DMS 273 (cell line): ENCODE measurements around the gene ISM1.
"Not testable (repeated sequence)": the region's sequence is repeated elsewhere in the genome, so short reads cannot be mapped to it uniquely, and the experiment has no call there.

Experiments used
- DNase-seq: peaks from one replicate; lab custom pipeline; 2025; ENCODE audit not compliant: unreplicated experiment; lab: John Stamatoyannopoulos, UW

ISM1 gene

DNA sequence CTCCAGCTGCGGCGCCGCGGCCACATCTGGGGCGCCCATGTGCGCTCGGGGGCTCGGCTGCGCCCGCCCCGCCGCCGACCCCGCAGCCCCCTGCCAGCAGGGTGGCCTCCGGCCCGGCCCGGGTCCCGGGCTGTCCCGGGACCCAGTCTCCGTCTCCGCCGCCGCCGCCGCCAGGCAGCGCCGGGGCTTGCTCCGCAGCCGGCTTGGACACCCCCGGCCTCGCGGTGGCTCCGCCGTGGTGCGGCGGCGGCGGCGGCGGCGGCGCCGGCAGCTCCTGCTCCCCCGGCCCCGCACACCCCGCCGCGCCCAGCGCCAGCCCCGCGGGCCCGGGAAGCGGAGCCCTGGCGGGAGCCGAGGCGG, 219 bp downstream of the ISM1 start:
- no peak for DNase-seq

GRCh38 chr20:13221673-13222318, 722 bp downstream of the ISM1 start:
- DNase-seq, result peak; percentile 80

DNA sequence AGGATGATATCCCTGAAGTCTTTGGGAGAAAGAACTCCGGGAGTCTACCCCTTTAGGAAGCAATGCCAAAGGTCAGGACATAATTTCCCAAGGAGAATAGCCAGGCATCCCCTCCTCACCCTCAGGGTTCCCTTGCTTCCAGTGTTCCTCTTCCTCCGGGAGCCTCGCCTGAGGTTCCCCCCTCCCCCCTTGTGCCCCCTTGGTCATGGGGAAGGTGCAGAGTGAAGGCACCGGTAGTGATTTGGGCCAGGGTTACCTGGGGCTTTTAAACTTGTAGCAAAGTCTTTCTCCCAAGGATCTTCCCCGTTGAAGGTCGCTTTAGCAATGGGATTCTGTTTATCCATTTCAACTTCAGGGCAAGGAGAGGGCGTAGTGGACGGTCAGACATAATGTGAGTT, 1.2 kb downstream of the ISM1 start:
- DNase-seq, result no peak

DNA sequence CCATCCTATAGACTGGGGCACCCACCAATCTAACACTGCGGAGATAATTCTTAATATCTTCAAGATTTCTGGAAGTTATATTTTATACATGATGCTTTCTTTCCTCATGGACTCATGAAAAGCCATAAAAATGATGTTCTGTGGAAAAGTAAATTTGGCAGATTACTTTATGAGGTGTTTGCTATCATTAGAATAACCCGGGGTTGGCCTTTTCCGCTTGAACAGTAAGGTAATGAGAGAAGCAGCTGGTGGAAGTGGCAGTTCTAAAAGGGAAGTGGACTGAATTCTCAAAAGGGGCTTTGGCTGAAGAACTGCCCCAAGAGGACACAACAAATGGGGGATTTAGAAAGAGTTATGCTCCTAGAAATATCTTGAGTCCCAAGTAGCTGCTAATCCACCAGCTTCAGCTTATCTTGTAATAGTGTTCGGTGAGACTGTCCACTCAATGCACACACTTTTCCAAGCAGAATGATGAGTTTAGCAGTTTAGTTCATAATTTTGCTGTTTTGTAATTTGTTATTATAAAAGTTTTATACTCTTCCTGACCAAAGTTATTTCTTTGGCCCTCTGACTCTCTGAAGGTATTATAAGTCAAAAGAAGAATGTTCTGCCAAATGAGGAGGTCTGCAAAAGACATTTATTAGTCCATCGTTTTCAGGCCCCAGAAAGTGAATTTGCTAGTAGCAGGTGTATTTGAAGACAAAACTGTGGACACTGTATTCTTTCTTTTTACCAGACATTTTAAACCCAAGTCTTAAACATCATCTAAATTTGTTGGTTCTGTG, 2.9 kb downstream of the ISM1 start:
- DNase-seq, result no peak

DNA sequence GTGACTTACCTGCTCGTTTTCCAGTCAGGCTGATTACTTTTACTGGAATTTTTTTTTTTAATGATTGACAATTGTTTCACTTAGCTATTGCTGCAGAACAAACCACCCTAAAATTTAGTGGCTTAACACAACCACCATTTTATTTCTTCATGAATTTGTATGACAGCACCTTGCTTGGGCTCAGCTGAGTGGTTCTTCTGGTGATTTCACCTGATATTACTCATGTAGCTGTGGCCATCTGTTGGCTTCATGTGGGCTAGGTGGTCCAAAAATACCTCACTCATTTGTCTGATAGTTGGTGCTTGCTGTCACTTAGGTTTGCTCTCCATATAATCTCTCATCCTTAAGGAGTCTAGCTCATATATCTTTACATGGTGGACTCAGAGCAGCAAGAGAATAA, 5.3 kb downstream of the ISM1 start:
- no peak for DNase-seq

- no peak for DNase-seq
Measured at GRCh38 chr20:13228771-13229170, 7.7 kb downstream of the ISM1 start.

GRCh38 chr20:13229538-13229937, 8.5 kb downstream of the ISM1 start:
- DNase-seq, result no peak

DNA sequence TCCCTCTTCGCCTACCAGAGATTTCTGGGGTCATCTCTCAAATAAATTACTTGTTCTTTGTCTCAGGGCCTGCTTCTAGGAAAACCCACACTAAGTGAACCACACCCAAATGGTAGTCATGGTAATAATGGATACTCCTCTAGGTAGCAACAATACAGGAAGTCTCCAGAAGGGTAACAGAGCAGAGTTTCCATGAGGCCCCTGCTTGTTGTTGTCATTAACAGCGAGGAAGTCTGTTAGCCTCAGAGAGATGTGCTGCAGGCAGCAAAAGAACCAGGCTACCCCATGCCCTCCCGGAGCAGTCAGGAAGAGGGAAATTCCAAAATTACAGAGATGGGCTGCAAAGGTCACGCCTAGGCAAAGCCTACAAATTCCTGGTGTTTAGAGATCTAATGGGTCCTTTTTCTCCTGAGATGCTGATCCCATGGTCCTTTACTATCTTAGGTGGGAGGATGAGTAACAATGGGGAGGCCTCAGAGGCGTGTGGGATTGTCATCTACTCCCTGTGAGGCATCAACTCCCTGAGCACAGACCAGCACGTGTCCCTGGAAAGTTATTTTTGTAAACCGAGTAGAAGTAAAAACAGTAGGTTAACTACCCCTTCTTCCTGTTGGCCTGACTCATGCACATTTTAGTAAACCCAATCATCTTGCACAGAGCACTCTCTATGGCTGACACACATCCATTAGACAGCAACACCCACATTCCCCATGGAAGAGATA, 10.1 kb downstream of the ISM1 start:
- no peak for DNase-seq

DNA sequence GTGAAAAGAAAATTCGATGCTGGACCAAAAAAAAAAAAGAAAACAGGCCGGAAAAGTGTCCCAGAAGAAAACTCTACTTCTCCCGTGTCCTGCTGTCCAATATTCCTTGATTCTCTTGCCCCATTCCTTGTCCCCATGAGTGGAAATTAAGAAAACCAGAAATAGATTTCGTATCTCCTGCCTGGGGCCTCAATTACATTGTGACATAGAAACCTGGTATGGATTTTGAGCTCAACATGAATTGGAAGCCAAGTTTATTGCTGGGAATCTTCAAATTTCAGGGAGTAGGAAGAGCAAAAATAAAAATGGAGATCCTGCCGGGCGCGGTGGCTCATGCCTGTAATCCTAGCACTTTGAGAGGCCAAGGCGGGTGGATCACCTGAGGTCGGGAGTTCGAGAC, 11.9 kb downstream of the ISM1 start:
- DNase-seq, result no peak

DNA sequence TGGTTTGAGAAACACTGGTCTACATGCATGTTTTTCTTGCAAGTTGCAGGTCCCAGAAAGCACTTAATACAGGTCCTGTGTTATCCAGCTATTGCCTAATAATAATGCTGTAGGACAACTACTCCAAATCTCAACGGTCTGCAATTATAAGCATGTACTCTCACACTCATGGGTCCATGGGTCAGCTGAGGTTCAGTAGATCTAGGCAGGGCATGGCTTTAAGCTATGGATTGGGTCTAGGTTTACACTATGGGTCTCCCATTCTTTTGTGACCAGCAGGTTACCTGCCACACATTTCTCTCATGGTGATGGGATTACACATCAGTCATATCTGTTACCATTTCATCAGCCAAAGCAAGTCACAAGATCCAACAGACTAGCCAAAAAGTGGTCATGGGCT, 13.9 kb downstream of the ISM1 start:
- DNase-seq, result no peak

DNA sequence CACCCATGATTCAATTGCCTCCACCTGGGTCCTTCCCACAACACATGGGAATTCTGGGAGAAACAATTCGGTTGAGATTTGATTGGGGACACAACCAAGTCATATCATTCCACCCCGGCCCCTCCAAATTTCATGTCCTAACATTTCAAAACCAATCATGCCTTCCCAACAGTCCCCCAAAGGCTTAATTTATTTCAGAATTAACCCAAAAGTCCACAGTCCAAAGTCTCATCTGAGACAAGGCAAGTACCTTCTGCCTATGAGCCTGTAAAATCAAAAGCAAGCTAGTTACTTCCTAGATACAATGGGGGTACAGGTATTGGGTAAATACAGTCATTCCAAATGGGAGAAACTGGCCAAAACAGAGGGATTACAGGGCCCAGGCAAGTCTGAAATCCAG, 15.3 kb downstream of the ISM1 start:
- DNase-seq, result not testable (repeated sequence)

DNA sequence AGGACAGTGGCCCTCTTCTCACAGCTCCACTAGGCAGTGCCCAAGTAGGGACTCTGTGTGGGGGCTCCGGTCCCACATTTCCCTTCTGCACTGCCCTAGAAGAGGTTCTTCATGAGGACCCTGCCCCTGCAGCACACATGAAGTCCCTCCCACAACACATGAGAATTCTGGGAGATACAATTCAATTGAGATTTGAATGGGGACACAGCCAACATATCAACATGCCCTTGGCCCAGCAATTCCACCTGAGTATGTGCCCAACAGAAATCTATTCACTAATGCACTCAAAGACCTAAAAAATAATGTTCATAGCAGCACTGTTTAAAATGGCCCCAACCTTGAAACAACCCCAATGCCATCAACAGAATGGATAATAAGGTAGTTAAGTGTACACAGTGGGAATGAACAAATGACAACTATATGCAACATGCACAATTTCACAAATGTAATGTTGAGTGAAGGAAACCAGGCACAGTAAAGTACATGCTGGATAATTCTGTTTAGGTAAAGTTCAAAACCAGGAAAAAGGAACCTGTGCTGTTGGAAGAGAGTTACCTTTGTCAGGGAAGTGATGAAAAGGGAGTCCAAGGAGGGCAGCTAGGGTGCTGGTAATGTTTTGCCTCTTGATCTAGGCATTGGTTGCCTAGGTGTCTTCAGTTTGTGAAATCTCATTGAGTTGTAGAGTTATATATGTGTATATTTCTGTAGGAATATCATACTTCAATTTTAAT, 16.1 kb downstream of the ISM1 start:
- DNase-seq, result no peak

DNA sequence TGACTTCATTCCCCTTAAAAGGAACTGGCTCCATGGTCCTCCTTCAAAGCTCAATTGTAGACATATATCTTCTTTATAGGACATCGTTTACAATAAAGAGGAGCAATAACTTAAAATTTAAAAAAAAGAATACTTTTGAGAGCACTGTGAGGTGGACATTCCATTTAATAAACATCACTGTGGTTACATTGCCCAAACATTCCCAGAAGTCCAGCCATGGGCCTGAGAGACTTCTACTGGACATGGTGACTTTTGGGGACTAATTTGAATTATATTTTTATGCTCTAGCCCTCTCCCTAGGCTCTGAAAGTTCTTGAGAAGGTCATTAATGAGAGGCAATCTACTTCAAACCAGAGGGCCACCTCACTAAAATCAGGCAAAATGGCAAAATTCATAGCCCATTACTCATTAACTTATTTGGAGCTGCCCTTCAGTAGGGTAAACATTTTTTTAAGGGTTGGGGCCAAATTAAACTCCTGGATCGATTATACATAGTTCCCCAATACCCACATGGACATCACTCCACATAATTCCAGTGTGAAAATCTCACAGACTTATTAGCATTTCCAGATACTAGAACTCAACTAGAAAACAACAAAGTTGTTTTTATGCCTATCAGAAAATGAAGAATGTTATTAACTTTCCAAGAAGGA, 17.1 kb downstream of the ISM1 start:
- no peak for DNase-seq

DNA sequence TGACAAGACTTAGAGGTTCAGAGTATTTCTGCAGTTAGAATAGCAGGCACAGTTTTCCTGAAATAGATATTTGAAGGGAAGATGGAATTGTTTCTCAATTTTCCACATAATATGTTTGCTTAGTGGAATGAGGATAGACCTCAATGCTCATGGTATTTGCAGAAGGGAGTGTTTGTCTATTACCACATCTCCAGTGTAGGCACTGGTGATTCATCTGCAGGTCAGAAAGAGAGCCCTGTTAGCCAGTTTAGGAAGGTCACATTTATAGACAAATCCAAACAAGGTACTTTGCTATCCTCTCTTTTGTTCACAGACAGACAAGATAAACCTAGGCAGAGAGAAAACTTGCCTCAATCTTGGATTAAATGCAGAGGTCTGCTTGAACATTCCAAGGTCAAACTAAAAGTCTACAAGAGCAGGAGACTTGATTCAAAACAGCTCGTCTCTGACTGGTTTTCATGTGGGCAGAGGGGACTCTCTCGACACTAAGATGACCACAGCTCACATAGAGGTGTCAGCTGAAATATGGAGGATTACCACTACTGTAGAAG, 22.8 kb downstream of the ISM1 start:
- no peak for DNase-seq

GRCh38 chr20:13245250-13245723, 24.2 kb downstream of the ISM1 start:
- DNase-seq, result no peak

- DNase-seq, result no peak
Measured at GRCh38 chr20:13249118-13249797, 28.2 kb downstream of the ISM1 start.

- no peak for DNase-seq
Measured at GRCh38 chr20:13249798-13250170, 28.7 kb downstream of the ISM1 start.

GRCh38 chr20:13250251-13250650, 29.2 kb downstream of the ISM1 start:
- DNase-seq, result no peak

DNA sequence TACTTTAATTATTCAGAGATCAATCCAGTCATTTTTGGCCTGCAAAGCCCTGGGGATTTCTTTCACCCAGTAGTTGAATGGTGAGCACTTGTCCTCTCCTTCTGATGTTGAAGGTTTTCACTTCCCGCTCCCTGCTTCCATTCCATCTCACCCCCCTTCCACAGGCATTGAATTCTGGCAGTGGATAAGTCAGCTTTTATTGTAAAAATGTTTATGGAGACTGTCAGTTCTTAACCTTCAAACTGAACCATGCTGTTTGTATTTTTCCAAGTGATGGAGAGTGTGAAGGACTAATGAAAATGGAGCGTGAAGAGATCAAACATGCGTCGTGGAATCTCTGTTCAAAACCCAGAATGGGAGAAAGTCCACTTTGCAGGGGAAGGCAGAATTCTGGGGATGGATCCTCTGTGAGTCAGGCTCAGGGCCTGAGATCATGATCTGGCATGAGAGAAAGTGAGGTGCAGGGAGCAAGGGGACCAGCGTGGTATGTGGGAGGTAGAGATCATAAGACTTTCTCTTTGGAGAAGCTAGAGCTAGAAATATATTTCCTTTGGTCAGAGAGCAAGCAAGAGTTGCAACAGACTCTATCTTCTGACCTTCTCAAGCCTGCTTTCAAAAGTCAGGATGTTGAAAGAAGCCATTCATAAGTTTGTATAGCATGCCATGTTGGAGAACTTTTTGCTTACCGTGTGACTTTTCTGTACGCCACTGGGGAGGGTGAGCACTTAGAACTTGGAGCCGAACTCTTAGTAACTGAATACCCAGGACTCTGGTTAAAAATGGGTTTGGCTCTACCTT, 30.2 kb downstream of the ISM1 start:
- DNase-seq, result no peak
